ENCODE data around the gene LGALS1. TPM values are rescaled to one million over a fixed set of nuclear protein-coding genes. Genes with fewer than 3 reads are reported as not detected.

LGALS1 gene
- total RNA-seq, 1 experiment from 2014 or later: 32.8 TPM

DNA sequence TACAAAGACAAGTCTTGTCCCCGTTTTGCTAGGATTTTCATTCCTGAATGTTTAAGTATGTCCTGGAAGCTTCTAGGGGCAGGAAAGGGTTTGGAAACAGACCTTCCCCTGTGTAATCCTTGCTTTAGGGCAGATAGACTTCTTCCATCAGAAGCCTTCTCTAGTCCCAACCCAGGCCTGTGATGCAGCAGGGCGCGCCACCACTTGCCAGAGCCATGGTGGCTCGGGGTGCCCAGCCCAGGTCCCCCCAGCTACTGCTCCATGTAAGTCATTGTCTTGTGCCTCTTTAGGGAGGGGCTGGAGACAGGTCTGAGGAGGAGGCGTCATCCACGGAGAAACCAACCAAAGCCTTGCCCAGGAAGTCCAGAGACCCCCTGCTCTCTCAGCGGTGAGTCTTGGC lies 15.0 kb downstream of the LGALS1 start:
- H3K18ac ChIP-seq (ENCODE audit: insufficient read length, low read depth, low read length): no peak overlapping the region
- H3K23ac ChIP-seq (ENCODE audit: insufficient read length, low read depth, low read length): no peak overlapping the region
- no CpG with 5 or more reads among the region's 7 CpGs for WGBS (ENCODE audit: extremely low coverage, insufficient read length, low lambda C conversion rate)
- no peaks in the 10 kb centered on the region for H3K4me1 ChIP-seq (ENCODE audit: insufficient read depth, low read length)
- H4K20me1 ChIP-seq (ENCODE audit: control insufficient read depth, insufficient read depth, insufficient read length): no peaks in the 10 kb centered on the region
- TF ChIP-seq, protein P1, sequence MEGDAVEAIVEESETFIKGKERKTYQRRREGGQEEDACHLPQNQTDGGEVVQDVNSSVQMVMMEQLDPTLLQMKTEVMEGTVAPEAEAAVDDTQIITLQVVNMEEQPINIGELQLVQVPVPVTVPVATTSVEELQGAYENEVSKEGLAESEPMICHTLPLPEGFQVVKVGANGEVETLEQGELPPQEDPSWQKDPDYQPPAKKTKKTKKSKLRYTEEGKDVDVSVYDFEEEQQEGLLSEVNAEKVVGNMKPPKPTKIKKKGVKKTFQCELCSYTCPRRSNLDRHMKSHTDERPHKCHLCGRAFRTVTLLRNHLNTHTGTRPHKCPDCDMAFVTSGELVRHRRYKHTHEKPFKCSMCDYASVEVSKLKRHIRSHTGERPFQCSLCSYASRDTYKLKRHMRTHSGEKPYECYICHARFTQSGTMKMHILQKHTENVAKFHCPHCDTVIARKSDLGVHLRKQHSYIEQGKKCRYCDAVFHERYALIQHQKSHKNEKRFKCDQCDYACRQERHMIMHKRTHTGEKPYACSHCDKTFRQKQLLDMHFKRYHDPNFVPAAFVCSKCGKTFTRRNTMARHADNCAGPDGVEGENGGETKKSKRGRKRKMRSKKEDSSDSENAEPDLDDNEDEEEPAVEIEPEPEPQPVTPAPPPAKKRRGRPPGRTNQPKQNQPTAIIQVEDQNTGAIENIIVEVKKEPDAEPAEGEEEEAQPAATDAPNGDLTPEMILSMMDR (conservative IDR thresholded peaks at IDR 0.05): no peak
- H3K27me3 ChIP-seq (ENCODE audit: insufficient read depth, low read length): no peaks in the 10 kb centered on the region
- no peaks in the 10 kb centered on the region; the same call in 1 of the 2 replicates for H3K79me2 ChIP-seq (ENCODE audit: insufficient read depth, low read length)
- Mint-ChIP-seq H3K4me3 (no peak overlapping the region), H3K9me3 (no peaks in the 10 kb centered on the region), H3K36me3 (ENCODE audit: insufficient read depth in 1 of 3, low read depth in 3 of 3) (peaks cover 19 to 48% (median 44%) of the 10 kb centered on the region in 3 experiments), H3K4me1 (peaks cover 8 to 14% of the 10 kb centered on the region in 2 experiments), H3K27ac (no peak overlapping the region), H3K27me3 (ENCODE audit: low read depth) (peaks cover 1% of the 10 kb centered on the region; the same call in 1 of the 2 replicates)
- H3K9ac ChIP-seq (ENCODE audit: extremely low read depth, insufficient read length, low read length): no peak overlapping the region
- H3K56ac ChIP-seq (ENCODE audit: insufficient read length, low read depth, low read length): no peak overlapping the region
- H3T11ph ChIP-seq (ENCODE audit: low read length): no peak overlapping the region
- H4K8ac ChIP-seq (replicated peaks; ENCODE audit: insufficient read length, low read depth, low read length): no peak overlapping the region
- no peak for DNase-seq
- peaks cover 9% of the 10 kb centered on the region for H3K23me2 ChIP-seq (ENCODE audit: insufficient read length, low read depth, low read length, poor library complexity, severe bottlenecking)
- H2BK15ac ChIP-seq (ENCODE audit: low read depth, low read length): no peak overlapping the region
- no peak overlapping the region for H2BK120ac ChIP-seq (ENCODE audit: low read depth, low read length, poor library complexity, severe bottlenecking)
- H2AFZ ChIP-seq (ENCODE audit: low read length): no peak overlapping the region
- no peak overlapping the region for H3K4me2 ChIP-seq (ENCODE audit: insufficient read depth, insufficient read length, low read length)
- no peak overlapping the region for H4K5ac ChIP-seq (ENCODE audit: insufficient read length, low read depth, low read length)
- H2BK5ac ChIP-seq (ENCODE audit: insufficient read length, low read length): no peak overlapping the region
- no peaks in the 10 kb centered on the region for H3K9me3 ChIP-seq (ENCODE audit: control insufficient read depth, low read depth, low read length)
- no peak overlapping the region for H3K14ac ChIP-seq (ENCODE audit: insufficient read depth, low read length)
- H4K91ac ChIP-seq (ENCODE audit: insufficient read length, low read depth, low read length): no peak overlapping the region
- H2BK20ac ChIP-seq (ENCODE audit: low read depth, low read length, poor library complexity, severe bottlenecking): no peak overlapping the region
- H3K79me1 ChIP-seq (ENCODE audit: insufficient read depth, low read depth, low read length, poor library complexity, severe bottlenecking): no peaks in the 10 kb centered on the region
- no peak overlapping the region for H2AK5ac ChIP-seq (ENCODE audit: insufficient read length, low read length)
- no peak overlapping the region for H2BK12ac ChIP-seq (ENCODE audit: insufficient read length, low read depth, low read length)
- no peak overlapping the region for H3K27ac ChIP-seq (ENCODE audit: insufficient read length, low read depth, low read length)
- H3K4ac ChIP-seq (ENCODE audit: low read depth, low read length): no peak overlapping the region
